Measurements from ENCODE around the gene LYL1. TPM values are rescaled to one million over a fixed set of nuclear protein-coding genes. Genes with fewer than 3 reads are reported as not detected.

Gene LYL1
- total and polyA plus RNA-seq, 2 of the 13 experiments (the other 11 are each of a cell fraction or from before 2014, with no cell fraction given) = 0.75 to 0.92 TPM

DNA sequence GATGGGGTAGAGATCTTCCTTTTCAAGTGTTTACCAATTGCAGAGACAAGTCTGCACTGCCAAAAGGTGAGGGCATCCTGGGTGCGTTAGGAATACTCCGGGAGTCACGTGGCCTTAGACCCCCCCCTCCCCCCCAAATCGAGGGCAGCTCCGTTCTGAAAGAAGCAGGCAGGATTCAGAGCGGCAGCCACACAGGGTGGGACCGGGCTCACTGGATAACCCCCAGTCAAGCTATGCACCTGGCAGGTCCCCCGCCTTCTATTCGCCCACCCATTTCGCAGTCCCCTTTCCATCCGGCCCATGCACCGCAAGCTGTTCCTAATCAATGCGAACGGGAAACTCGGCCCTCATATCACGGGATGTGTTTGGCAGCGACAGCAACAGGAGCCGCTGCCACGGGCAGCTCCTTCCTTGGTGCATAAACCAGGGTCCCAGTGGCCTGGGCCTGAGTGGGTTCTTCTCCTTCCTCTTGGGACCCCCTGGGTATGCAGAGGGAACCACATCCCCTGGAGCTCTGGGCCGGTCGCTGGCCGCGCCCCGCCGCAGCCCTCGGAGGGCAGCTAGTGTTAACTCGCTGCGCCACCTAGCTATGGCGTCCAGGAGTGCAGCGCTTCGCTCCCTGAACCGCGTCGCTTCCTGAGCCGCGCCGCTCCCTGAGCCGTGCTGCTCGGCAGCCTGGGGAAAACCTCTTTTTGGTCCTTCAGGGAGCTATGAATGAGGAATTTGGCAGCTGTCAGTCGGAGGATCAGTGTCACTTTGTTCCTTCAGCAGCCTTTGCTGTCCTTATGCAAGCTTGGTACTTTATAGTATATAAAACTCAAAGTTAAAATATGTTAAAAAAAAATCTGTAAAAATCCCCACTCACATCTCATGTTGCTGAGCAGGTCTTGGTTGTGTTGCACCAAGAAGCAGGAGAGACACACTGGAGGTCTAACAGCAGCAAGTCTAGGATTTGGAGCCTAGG is 41.4 kb downstream of the LYL1 start (continued):
- TF ChIP-seq, protein P1, sequence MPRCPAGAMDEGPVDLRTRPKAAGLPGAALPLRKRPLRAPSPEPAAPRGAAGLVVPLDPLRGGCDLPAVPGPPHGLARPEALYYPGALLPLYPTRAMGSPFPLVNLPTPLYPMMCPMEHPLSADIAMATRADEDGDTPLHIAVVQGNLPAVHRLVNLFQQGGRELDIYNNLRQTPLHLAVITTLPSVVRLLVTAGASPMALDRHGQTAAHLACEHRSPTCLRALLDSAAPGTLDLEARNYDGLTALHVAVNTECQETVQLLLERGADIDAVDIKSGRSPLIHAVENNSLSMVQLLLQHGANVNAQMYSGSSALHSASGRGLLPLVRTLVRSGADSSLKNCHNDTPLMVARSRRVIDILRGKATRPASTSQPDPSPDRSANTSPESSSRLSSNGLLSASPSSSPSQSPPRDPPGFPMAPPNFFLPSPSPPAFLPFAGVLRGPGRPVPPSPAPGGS (CRISPR knock-in tag; IDR thresholded peaks at IDR 0.05) = no peak
- TF ChIP-seq, protein P2, sequence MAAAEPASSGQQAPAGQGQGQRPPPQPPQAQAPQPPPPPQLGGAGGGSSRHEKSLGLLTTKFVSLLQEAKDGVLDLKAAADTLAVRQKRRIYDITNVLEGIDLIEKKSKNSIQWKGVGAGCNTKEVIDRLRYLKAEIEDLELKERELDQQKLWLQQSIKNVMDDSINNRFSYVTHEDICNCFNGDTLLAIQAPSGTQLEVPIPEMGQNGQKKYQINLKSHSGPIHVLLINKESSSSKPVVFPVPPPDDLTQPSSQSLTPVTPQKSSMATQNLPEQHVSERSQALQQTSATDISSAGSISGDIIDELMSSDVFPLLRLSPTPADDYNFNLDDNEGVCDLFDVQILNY (CRISPR knock-in tag; conservative IDR thresholded peaks at IDR 0.05) = no peak
- TF ChIP-seq, protein P3, sequence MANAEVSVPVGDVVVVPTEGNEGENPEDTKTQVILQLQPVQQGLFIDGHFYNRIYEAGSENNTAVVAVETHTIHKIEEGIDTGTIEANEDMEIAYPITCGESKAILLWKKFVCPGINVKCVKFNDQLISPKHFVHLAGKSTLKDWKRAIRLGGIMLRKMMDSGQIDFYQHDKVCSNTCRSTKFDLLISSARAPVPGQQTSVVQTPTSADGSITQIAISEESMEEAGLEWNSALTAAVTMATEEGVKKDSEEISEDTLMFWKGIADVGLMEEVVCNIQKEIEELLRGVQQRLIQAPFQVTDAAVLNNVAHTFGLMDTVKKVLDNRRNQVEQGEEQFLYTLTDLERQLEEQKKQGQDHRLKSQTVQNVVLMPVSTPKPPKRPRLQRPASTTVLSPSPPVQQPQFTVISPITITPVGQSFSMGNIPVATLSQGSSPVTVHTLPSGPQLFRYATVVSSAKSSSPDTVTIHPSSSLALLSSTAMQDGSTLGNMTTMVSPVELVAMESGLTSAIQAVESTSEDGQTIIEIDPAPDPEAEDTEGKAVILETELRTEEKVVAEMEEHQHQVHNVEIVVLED (CRISPR knock-in tag; IDR thresholded peaks at IDR 0.05; ENCODE audit: borderline replicate concordance) = peak; percentile 29; the same call in 1 of the 2 replicates
- TF ChIP-seq, protein P4, sequence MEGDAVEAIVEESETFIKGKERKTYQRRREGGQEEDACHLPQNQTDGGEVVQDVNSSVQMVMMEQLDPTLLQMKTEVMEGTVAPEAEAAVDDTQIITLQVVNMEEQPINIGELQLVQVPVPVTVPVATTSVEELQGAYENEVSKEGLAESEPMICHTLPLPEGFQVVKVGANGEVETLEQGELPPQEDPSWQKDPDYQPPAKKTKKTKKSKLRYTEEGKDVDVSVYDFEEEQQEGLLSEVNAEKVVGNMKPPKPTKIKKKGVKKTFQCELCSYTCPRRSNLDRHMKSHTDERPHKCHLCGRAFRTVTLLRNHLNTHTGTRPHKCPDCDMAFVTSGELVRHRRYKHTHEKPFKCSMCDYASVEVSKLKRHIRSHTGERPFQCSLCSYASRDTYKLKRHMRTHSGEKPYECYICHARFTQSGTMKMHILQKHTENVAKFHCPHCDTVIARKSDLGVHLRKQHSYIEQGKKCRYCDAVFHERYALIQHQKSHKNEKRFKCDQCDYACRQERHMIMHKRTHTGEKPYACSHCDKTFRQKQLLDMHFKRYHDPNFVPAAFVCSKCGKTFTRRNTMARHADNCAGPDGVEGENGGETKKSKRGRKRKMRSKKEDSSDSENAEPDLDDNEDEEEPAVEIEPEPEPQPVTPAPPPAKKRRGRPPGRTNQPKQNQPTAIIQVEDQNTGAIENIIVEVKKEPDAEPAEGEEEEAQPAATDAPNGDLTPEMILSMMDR (CRISPR knock-in tag; IDR thresholded peaks at IDR 0.05) = peak; percentile 99
- TF ChIP-seq HOXA7 (CRISPR knock-in tag; IDR thresholded peaks at IDR 0.05) (no peak), ZNF329 (CRISPR knock-in tag; IDR thresholded peaks at IDR 0.05; ENCODE audit: low read depth) (no peak), ZNF160 (CRISPR knock-in tag; IDR thresholded peaks at IDR 0.05) (no peak), ATM (IDR thresholded peaks at IDR 0.05; ENCODE audit: borderline replicate concordance) (no peak), ONECUT2 (CRISPR knock-in tag; IDR thresholded peaks at IDR 0.05) (no peak), CCDC6 (CRISPR knock-in tag; IDR thresholded peaks at IDR 0.05) (no peak), GPN1 (CRISPR knock-in tag; IDR thresholded peaks at IDR 0.05; ENCODE audit: borderline replicate concordance) (0 out of 2 replicates have a peak, but pooled peaks have one; percentile 24), ZFP62 (CRISPR knock-in tag; IDR thresholded peaks at IDR 0.05) (no peak), KDM1A (CRISPR knock-in tag; IDR thresholded peaks at IDR 0.05) (no peak), MTF1 (CRISPR knock-in tag; IDR thresholded peaks at IDR 0.05) (no peak), STAG1 (CRISPR knock-in tag; IDR thresholded peaks at IDR 0.05) (peak; percentile 98), ZNF75D (CRISPR knock-in tag; IDR thresholded peaks at IDR 0.05; ENCODE audit: borderline replicate concordance) (no peak), GATAD2A (CRISPR knock-in tag; IDR thresholded peaks at IDR 0.05) (0 out of 2 replicates have a peak, but pooled peaks have one; percentile 33), HDAC1 (CRISPR knock-in tag; IDR thresholded peaks at IDR 0.05) (peak; percentile 27)
- TF ChIP-seq, protein P5, sequence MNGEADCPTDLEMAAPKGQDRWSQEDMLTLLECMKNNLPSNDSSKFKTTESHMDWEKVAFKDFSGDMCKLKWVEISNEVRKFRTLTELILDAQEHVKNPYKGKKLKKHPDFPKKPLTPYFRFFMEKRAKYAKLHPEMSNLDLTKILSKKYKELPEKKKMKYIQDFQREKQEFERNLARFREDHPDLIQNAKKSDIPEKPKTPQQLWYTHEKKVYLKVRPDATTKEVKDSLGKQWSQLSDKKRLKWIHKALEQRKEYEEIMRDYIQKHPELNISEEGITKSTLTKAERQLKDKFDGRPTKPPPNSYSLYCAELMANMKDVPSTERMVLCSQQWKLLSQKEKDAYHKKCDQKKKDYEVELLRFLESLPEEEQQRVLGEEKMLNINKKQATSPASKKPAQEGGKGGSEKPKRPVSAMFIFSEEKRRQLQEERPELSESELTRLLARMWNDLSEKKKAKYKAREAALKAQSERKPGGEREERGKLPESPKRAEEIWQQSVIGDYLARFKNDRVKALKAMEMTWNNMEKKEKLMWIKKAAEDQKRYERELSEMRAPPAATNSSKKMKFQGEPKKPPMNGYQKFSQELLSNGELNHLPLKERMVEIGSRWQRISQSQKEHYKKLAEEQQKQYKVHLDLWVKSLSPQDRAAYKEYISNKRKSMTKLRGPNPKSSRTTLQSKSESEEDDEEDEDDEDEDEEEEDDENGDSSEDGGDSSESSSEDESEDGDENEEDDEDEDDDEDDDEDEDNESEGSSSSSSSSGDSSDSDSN (CRISPR knock-in tag; IDR thresholded peaks at IDR 0.05) = peak; percentile 57
- TF ChIP-seq, protein P6, sequence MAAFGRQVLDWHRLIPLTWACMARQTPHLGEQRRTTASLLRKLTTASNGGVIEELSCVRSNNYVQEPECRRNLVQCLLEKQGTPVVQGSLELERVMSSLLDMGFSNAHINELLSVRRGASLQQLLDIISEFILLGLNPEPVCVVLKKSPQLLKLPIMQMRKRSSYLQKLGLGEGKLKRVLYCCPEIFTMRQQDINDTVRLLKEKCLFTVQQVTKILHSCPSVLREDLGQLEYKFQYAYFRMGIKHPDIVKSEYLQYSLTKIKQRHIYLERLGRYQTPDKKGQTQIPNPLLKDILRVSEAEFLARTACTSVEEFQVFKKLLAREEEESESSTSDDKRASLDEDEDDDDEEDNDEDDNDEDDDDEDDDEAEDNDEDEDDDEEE (CRISPR knock-in tag; IDR thresholded peaks at IDR 0.05) = peak; percentile 83
